Calu3 (cell line): ENCODE results near the gene PLB1. TPM values are rescaled to one million over a fixed set of nuclear protein-coding genes. Genes with fewer than 3 reads are reported as not detected.

ENCODE experiments used
- BruUV-seq: library from RNA; stranded (reverse); fragments of 400-500 nt; replicated peaks from 2 replicates; lab custom pipeline; 2021; lab: Mats Ljungman, UMichigan
- CTCF ChIA-PET: fragments of 300-600 bp; sonication (Branson Sonifier 250); formaldehyde crosslinking; loops from one replicate; lab custom pipeline; 2022; ENCODE audit warnings: antibody characterized with exemption; lab: Charles Lee
- DNase-seq: peaks from one replicate; pipeline ENCODE4 v3.0.0; 2022
- H3K27ac Mint-ChIP-seq: one replicate; pipeline ENCODE4 v1.8.0; 2022; ENCODE audit warnings: mixed read lengths; ENCODE audit not compliant: unreplicated experiment
- H3K27me3 Mint-ChIP-seq: one replicate; pipeline ENCODE4 v1.8.0; 2022; ENCODE audit warnings: mixed read lengths; ENCODE audit not compliant: unreplicated experiment
- H3K36me3 Mint-ChIP-seq: one replicate; pipeline ENCODE4 v1.8.0; 2022; ENCODE audit warnings: mild to moderate bottlenecking, moderate library complexity, mixed read lengths; ENCODE audit not compliant: insufficient read depth, unreplicated experiment
- H3K4me1 Mint-ChIP-seq: one replicate; pipeline ENCODE4 v1.8.0; 2022; ENCODE audit warnings: mild to moderate bottlenecking, low read depth, mixed read lengths; ENCODE audit not compliant: unreplicated experiment
- H3K4me3 Mint-ChIP-seq: one replicate; pipeline ENCODE4 v1.8.0; 2022; ENCODE audit warnings: mild to moderate bottlenecking, low read depth, moderate library complexity, mixed read lengths; ENCODE audit not compliant: unreplicated experiment
- H3K9me3 Mint-ChIP-seq: one replicate; pipeline ENCODE4 v1.8.0; 2022; ENCODE audit warnings: low read depth, mixed read lengths; ENCODE audit not compliant: unreplicated experiment
- CTCF ChIP-seq: fragments of 200-600 bp; IDR thresholded peaks from one replicate; pipeline ENCODE4 v1.8.0; 2022; ENCODE audit warnings: antibody characterized with exemption; ENCODE audit not compliant: unreplicated experiment
- intact Hi-C: fragments of 100-400 bp; cut with micrococcal nuclease; formaldehyde crosslinking; loops from one replicate; pipeline ENCODE4 v1.10.0; 2022; ENCODE audit not compliant: unreplicated experiment
- total RNA-seq: library from RNA; stranded (reverse); gene quantifications from 2 replicates; pipeline ENCODE4 v1.2.3, GENCODE V29; 2022

Gene PLB1
- total RNA-seq, 1 experiment from 2014 or later, result 1.6 TPM

- TF ChIP-seq CTCF, result no peak
- no peaks in the 10 kb centered on the region for H3K9me3 Mint-ChIP-seq
- peaks cover 60% of the 10 kb centered on the region for H3K4me1 Mint-ChIP-seq
- TSS peak; percentile 86 for BruUV-seq
- peak; percentile 56 for DNase-seq
- intact Hi-C loops, result no loop called here
- peak overlapping the region; percentile 38 for H3K4me3 Mint-ChIP-seq
- H3K27me3 Mint-ChIP-seq, result no peaks in the 10 kb centered on the region
- peak overlapping the region; percentile 90 for H3K27ac Mint-ChIP-seq
- CTCF ChIA-PET, result interaction anchor here (0.6 kb wide), 1 partner anchor 74 kb away, joined by 3 read pairs; no protein-coding TSS in a partner anchor
- H3K36me3 Mint-ChIP-seq, result peaks cover 8% of the 10 kb centered on the region
These were observed 153.8 kb downstream of the PLB1 start for GRCh38 chr2:28649481-28650265.

GRCh38 chr2:28650266-28650584 is 154.4 kb downstream of the PLB1 start:
- TF ChIP-seq CTCF, result no peak
- intact Hi-C loops, result no loop called here
- CTCF ChIA-PET, result interaction anchor here (0.6 kb wide), 1 partner anchor 73 kb away, joined by 3 read pairs; no protein-coding TSS in a partner anchor

GRCh38 chr2:28652217-28652616 is 156.4 kb downstream of the PLB1 start:
- Mint-ChIP-seq H3K4me1 (peaks cover 78% of the 10 kb centered on the region), H3K4me3 (no peak overlapping the region)
- no TSS peak for BruUV-seq

More at GRCh38 chr2:28650266-28650584, 154.4 kb downstream of the PLB1 start:
- Mint-ChIP-seq H3K4me3 (peak overlapping the region; percentile 38), H3K27ac (peak overlapping the region; percentile 90), H3K27me3 (no peaks in the 10 kb centered on the region), H3K9me3 (no peaks in the 10 kb centered on the region), H3K4me1 (peaks cover 66% of the 10 kb centered on the region), H3K36me3 (peaks cover 8% of the 10 kb centered on the region)
- BruUV-seq, result no TSS peak
- DNase-seq, result no peak

More at GRCh38 chr2:28652217-28652616, 156.4 kb downstream of the PLB1 start:
- peak overlapping the region; percentile 66 for H3K27ac Mint-ChIP-seq
- no peaks in the 10 kb centered on the region for H3K9me3 Mint-ChIP-seq
- H3K27me3 Mint-ChIP-seq, result no peaks in the 10 kb centered on the region
- no peak for TF ChIP-seq CTCF
- intact Hi-C loops, result loop anchor here (2.0 kb wide), 2 partner anchors 37 to 57 kb away; no protein-coding TSS in a partner anchor
- H3K36me3 Mint-ChIP-seq, result peaks cover 10% of the 10 kb centered on the region
- CTCF ChIA-PET, result interaction anchor here (0.6 to 0.7 kb wide), 2 partner anchors 19 to 98 kb away, joined by 3 read pairs; no protein-coding TSS in a partner anchor
- no peak for DNase-seq
